Measurements from ENCODE around the gene PRUNE2.

The PRUNE2 gene

DNA sequence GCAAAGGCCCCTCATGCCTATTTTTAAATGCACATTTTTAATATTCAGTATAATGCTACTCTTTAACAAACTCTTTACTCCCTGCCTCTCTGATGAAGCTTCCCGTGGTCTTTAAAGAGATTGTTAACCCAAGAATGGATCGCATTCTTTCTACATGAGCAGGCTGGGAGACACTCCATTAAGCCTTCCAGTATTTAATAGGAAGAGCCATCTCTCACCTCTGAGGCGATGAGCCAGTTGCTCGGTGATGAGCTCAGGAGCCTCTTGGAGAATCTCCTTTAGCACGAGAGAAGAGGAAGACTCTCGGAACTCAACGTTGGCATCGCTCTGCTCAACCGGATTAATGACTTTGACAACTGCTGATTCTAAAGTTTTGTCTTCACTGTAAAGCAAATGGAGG lies 59.6 kb downstream of the PRUNE2 start:
- H3K4me3 ChIP-seq (ENCODE audit: low read length) = no peak overlapping the region
- TF ChIP-seq, protein P1, sequence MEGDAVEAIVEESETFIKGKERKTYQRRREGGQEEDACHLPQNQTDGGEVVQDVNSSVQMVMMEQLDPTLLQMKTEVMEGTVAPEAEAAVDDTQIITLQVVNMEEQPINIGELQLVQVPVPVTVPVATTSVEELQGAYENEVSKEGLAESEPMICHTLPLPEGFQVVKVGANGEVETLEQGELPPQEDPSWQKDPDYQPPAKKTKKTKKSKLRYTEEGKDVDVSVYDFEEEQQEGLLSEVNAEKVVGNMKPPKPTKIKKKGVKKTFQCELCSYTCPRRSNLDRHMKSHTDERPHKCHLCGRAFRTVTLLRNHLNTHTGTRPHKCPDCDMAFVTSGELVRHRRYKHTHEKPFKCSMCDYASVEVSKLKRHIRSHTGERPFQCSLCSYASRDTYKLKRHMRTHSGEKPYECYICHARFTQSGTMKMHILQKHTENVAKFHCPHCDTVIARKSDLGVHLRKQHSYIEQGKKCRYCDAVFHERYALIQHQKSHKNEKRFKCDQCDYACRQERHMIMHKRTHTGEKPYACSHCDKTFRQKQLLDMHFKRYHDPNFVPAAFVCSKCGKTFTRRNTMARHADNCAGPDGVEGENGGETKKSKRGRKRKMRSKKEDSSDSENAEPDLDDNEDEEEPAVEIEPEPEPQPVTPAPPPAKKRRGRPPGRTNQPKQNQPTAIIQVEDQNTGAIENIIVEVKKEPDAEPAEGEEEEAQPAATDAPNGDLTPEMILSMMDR (conservative IDR thresholded peaks at IDR 0.05; ENCODE audit: low read depth, low read length) = no peak
- no peak for DNase-seq (ENCODE audit: low read depth)

DNA sequence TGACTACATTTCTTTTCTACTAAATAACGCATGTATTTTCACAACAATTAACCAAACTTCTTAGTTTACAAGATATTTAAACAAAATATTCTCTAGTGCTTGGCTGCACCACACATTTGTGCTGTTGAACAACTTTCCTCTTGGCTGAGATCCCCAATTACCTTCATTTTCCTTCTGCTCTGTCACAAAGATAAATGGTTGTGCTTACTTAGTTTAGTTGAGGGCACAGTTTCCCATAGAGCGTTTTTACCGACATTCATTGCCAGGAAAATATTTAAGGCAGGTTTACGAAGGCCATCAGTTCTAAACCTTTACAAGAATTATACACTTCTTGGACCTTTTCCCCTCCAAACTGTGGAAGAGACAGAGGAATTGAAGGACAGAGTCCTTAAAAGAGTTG lies 60.7 kb downstream of the PRUNE2 start:
- TF ChIP-seq, protein P1 (conservative IDR thresholded peaks at IDR 0.05; ENCODE audit: low read depth, low read length) = no peak
- no peak for DNase-seq (ENCODE audit: low read depth)
- H3K4me3 ChIP-seq (ENCODE audit: low read length) = no peak overlapping the region

- no peak for DNase-seq (ENCODE audit: low read depth)
- H3K4me3 ChIP-seq (ENCODE audit: low read length) = no peak overlapping the region
- TF ChIP-seq, protein P1 (conservative IDR thresholded peaks at IDR 0.05; ENCODE audit: low read depth, low read length) = no peak
Observed at GRCh38 chr9:76835571-76836283, 70.2 kb downstream of the PRUNE2 start.

DNA sequence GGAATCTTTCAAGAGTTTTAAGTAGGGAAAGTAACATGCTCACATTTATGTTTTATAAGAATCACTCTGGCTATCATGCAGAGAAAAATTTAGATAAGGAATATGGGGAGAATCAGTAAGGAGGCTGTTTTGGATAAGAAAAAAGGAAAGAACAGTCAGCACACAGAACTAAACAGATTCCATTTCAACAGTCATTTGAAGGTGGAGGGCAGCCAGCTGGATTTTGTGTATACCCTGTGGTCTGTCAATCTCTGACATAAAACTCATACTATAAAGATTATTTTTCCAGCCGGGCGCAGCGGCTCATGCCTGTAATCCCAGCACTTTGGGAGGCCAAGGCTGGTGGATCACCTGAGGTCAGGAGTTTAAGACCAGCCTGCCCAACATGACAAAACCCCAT lies 77.5 kb downstream of the PRUNE2 start:
- TF ChIP-seq, protein P1 (conservative IDR thresholded peaks at IDR 0.05; ENCODE audit: low read depth, low read length) = no peak
- H3K4me3 ChIP-seq (ENCODE audit: low read length) = no peak overlapping the region
- DNase-seq (ENCODE audit: low read depth) = no peak

- H3K4me3 ChIP-seq (ENCODE audit: low read length) = no peak overlapping the region
- TF ChIP-seq, protein P1 (conservative IDR thresholded peaks at IDR 0.05; ENCODE audit: low read depth, low read length) = no peak
- DNase-seq (ENCODE audit: low read depth) = peak; percentile 60
Observed at GRCh38 chr9:76827296-76828080, 78.4 kb downstream of the PRUNE2 start.

GRCh38 chr9:76820431-76820830 lies 85.5 kb downstream of the PRUNE2 start:
- H3K4me3 ChIP-seq (ENCODE audit: low read length) = no peak overlapping the region
- TF ChIP-seq, protein P1 (conservative IDR thresholded peaks at IDR 0.05; ENCODE audit: low read depth, low read length) = no peak

GRCh38 chr9:76818271-76818670 lies 87.6 kb downstream of the PRUNE2 start:
- TF ChIP-seq, protein P1 (conservative IDR thresholded peaks at IDR 0.05; ENCODE audit: low read depth, low read length) = no peak
- peak; percentile 97 for DNase-seq (ENCODE audit: low read depth)
- no peak overlapping the region for H3K4me3 ChIP-seq (ENCODE audit: low read length)

More at GRCh38 chr9:76820431-76820830, 85.5 kb downstream of the PRUNE2 start:
- DNase-seq (ENCODE audit: low read depth) = no peak

Measured in retinal pigment epithelial cell (primary cell).